GM12878 (cell line): Measurements from ENCODE around the gene FKBP8. TPM values are rescaled to one million over a fixed set of nuclear protein-coding genes. Genes with fewer than 3 reads are reported as not detected.
A peak's percentile ranks its signal among the peaks of the same experiment; 100 is the strongest.

Experiments
- BCLAF1 ChIP-seq: fragments of 450-650 bp; IDR thresholded peaks from 2 replicates; pipeline ENCODE4 v1.6.1; 2017; ENCODE audit warnings: antibody characterized with exemption, mild to moderate bottlenecking, moderate library complexity
- CBFB ChIP-seq: IDR thresholded peaks from 2 replicates; pipeline ENCODE4 v1.6.1; 2016; ENCODE audit warnings: antibody characterized with exemption, low read depth
- CREB1 ChIP-seq: IDR thresholded peaks from 2 replicates; pipeline ENCODE4 v1.6.1; 2012; ENCODE audit warnings: low read depth, mild to moderate bottlenecking, inconsistent platforms
- JUNB ChIP-seq: IDR thresholded peaks from 2 replicates; pipeline ENCODE4 v1.6.1; 2016; ENCODE audit warnings: antibody characterized with exemption, mild to moderate bottlenecking
- NFYB ChIP-seq: IDR thresholded peaks from 2 replicates; pipeline ENCODE4 v1.6.1; 2011; ENCODE audit warnings: low read depth, mild to moderate bottlenecking, low read length, improper control_type of control experiment, moderate library complexity; ENCODE audit not compliant: insufficient read depth
- STAT3 ChIP-seq: IDR thresholded peaks from 2 replicates; pipeline ENCODE4 v1.6.1; 2011; ENCODE audit warnings: low read depth, low read length, improper control_type of control experiment
- TAF1 ChIP-seq: IDR thresholded peaks from 2 replicates; pipeline ENCODE4 v1.6.1; 2011; ENCODE audit warnings: mild to moderate bottlenecking, low read depth, low read length, borderline replicate concordance
- TBL1XR1 ChIP-seq: IDR thresholded peaks from 2 replicates; pipeline ENCODE4 v1.6.1; 2012; ENCODE audit warnings: low read depth, low read length, improper control_type of control experiment
- YY1 ChIP-seq: IDR thresholded peaks from 2 replicates; pipeline ENCODE4 v1.6.1; 2011; ENCODE audit warnings: low read depth, mild to moderate bottlenecking, low read length
- ZNF384 ChIP-seq: IDR thresholded peaks from 2 replicates; pipeline ENCODE4 v1.6.1; 2012; ENCODE audit warnings: low read depth, mild to moderate bottlenecking, low read length, improper control_type of control experiment, borderline replicate concordance
- ZNF592 ChIP-seq: fragments of 450-650 bp; IDR thresholded peaks from 2 replicates; pipeline ENCODE4 v1.6.1; 2017; ENCODE audit warnings: mild to moderate bottlenecking, moderate library complexity
- ZNF622 ChIP-seq: fragments of 450-650 bp; IDR thresholded peaks from 2 replicates; pipeline ENCODE4 v1.6.1; 2017; ENCODE audit warnings: mild to moderate bottlenecking, inconsistent platforms
- polyA plus RNA-seq, 11 experiments: library from polyadenylated mRNA; depleted of rRNA in 4 of 11; unstranded in 6 of 11; stranded (reverse) in 5 of 11; fragments of >200 nt; fragmentation: Nextera tagmentation in 4 of 11; fragmentation: Illumina TruSeq in 1 of 11; extraction: Ambion mirVana in 4 of 11; extraction: Trizol in 1 of 11; gene quantifications; 1 replicate in 1 of 11; 2 replicates in 10 of 11; pipeline versions ENCODE4 v1.2.1 to v1.2.3, GENCODE V29; 2011 to 2016; ENCODE audit warnings: inconsistent platforms in 2 of 11, missing spikeins in 2 of 11, low read depth in 1 of 11
- total RNA-seq, 4 experiments: library from RNA; depleted of rRNA in 3 of 4; stranded (reverse); fragments of >200 nt in 3 of 4; fragmentation: Illumina TruSeq in 1 of 4; extraction: Trizol in 1 of 4; gene quantifications; 2 replicates each; pipeline versions ENCODE4 v1.2.1 to v1.2.3, GENCODE V29; 2013 to 2021
- TF ChIP-seq, protein P1 (sequence below): IDR thresholded peaks from 2 replicates; pipeline ENCODE4 v1.6.1; 2012; ENCODE audit warnings: mild to moderate bottlenecking, low read depth, low read length

The FKBP8 gene
- total and polyA plus RNA-seq, 10 of the 15 experiments (the other 5 are each of a cell fraction or from before 2014, with no cell fraction given), result 0.13 to 205 (median 95.4) TPM

GRCh38 chr19:18522124-18522861 is 21.1 kb downstream of the FKBP8 start (continued):
- TF ChIP-seq CREB1, result peak; percentile 84
- 0 out of 2 replicates have a peak, but pooled peaks have one; percentile 7 for TF ChIP-seq NFYB
- TF ChIP-seq ZNF622, result no peak
- no peak for TF ChIP-seq ZNF384
- peak; percentile 75; the same call in 1 of the 2 replicates for TF ChIP-seq BCLAF1
- TF ChIP-seq JUNB, result no peak; the same call in 1 of the 2 replicates
- no peak for TF ChIP-seq YY1
- no peak; the same call in 1 of the 2 replicates for TF ChIP-seq TAF1
- no peak for TF ChIP-seq ZNF592
- 0 out of 2 replicates have a peak, but pooled peaks have one; percentile 4 for TF ChIP-seq TBL1XR1
- peak; percentile 54; the same call in 1 of the 2 replicates for TF ChIP-seq CBFB
- TF ChIP-seq STAT3, result no peak
- TF ChIP-seq, protein P1, sequence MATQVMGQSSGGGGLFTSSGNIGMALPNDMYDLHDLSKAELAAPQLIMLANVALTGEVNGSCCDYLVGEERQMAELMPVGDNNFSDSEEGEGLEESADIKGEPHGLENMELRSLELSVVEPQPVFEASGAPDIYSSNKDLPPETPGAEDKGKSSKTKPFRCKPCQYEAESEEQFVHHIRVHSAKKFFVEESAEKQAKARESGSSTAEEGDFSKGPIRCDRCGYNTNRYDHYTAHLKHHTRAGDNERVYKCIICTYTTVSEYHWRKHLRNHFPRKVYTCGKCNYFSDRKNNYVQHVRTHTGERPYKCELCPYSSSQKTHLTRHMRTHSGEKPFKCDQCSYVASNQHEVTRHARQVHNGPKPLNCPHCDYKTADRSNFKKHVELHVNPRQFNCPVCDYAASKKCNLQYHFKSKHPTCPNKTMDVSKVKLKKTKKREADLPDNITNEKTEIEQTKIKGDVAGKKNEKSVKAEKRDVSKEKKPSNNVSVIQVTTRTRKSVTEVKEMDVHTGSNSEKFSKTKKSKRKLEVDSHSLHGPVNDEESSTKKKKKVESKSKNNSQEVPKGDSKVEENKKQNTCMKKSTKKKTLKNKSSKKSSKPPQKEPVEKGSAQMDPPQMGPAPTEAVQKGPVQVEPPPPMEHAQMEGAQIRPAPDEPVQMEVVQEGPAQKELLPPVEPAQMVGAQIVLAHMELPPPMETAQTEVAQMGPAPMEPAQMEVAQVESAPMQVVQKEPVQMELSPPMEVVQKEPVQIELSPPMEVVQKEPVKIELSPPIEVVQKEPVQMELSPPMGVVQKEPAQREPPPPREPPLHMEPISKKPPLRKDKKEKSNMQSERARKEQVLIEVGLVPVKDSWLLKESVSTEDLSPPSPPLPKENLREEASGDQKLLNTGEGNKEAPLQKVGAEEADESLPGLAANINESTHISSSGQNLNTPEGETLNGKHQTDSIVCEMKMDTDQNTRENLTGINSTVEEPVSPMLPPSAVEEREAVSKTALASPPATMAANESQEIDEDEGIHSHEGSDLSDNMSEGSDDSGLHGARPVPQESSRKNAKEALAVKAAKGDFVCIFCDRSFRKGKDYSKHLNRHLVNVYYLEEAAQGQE, result no peak
